ENCODE measurements around the gene SYNPO2. TPM values are rescaled to one million over a fixed set of nuclear protein-coding genes. Genes with fewer than 3 reads are reported as not detected.

The SYNPO2 gene
- total RNA-seq, 1 donor from 2014 or later = 22.9 TPM

DNA sequence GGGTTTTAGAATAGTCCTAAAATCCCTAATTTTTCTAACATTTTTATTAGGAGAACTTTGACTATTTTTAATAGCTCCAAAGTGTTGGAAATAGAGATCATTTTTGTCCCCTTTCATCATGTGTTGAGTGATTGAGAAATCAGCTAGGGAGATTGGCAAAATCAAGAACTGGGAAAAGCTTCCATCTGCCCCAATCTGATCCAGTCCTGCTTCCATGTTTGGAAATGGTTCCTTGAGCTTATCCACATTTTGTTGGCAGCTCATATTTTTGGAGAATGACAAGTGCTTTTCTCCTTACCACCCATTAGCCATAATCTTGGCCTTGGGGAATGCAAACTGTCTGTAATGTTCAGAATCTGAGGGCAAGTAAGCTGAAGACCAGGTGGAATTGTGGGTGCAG lies 73.9 kb downstream of the SYNPO2 start:
- peaks cover 20% of the 10 kb centered on the region for H3K27me3 Mint-ChIP-seq
- TF ChIP-seq, protein P1, sequence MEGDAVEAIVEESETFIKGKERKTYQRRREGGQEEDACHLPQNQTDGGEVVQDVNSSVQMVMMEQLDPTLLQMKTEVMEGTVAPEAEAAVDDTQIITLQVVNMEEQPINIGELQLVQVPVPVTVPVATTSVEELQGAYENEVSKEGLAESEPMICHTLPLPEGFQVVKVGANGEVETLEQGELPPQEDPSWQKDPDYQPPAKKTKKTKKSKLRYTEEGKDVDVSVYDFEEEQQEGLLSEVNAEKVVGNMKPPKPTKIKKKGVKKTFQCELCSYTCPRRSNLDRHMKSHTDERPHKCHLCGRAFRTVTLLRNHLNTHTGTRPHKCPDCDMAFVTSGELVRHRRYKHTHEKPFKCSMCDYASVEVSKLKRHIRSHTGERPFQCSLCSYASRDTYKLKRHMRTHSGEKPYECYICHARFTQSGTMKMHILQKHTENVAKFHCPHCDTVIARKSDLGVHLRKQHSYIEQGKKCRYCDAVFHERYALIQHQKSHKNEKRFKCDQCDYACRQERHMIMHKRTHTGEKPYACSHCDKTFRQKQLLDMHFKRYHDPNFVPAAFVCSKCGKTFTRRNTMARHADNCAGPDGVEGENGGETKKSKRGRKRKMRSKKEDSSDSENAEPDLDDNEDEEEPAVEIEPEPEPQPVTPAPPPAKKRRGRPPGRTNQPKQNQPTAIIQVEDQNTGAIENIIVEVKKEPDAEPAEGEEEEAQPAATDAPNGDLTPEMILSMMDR (conservative IDR thresholded peaks at IDR 0.05) = no peak
- H3K9me3 Mint-ChIP-seq = no peaks in the 10 kb centered on the region
- no peak overlapping the region for H3K4me3 Mint-ChIP-seq
- peaks cover 49% of the 10 kb centered on the region for H3K4me1 Mint-ChIP-seq (ENCODE audit: unreplicated experiment)
- DNase-seq (ENCODE audit: extremely low spot score, unreplicated experiment) = no peak
- peaks cover 17% of the 10 kb centered on the region for H3K36me3 Mint-ChIP-seq
- H3K27ac Mint-ChIP-seq = no peak overlapping the region

DNA sequence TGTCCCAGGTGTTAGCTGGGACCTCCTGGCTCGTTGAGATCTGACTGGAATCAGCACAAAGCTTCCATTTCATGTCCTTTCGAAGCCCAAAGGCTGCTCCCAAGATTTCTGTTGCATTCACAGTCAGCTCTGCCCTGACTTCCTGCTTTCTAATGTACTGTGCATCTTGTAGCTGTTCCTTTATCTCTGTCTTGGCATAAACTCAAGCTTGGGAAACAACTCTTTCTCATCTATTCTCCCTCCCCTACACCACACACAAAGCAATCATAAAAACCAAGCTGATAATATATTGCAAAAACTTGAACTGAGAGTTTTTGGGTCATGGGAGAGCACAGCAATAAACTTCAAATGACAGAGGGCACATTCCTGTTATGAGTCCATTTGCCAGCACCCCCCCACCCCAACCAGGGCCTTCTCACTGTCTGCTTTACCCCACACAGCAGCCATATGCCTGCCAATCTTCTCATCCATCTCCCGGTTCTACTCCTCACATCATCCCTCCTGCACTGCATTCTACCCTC lies 76.3 kb downstream of the SYNPO2 start:
- Mint-ChIP-seq H3K36me3 (peaks cover 8% of the 10 kb centered on the region), H3K9me3 (no peaks in the 10 kb centered on the region), H3K27ac (peak overlapping the region; percentile 57), H3K27me3 (peaks cover 15% of the 10 kb centered on the region), H3K4me1 (ENCODE audit: unreplicated experiment) (peaks cover 59% of the 10 kb centered on the region), H3K4me3 (no peak overlapping the region)
- DNase-seq (ENCODE audit: extremely low spot score, unreplicated experiment) = no peak
- TF ChIP-seq, protein P1 (conservative IDR thresholded peaks at IDR 0.05) = no peak

DNA sequence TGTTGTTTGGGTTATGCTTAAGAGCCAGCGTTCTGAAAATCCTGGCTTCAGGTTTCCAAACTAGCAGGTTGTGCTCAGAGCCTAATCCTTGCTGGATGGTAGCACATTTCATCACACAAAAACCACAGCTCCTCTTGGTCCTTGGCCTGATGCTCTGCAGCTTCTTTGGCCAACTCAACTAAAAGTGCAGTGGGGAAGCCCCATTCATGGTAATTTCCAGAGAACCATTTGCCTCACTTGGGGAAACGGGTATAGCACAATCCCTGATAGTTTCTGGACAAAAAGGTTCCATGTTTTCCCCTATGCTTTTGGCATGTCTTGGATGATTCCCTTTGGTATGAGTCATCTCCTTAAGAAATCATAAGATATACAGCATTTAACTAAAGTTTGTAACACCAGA lies 78.7 kb downstream of the SYNPO2 start:
- no peak for DNase-seq (ENCODE audit: extremely low spot score, unreplicated experiment)
- Mint-ChIP-seq H3K27ac (peak overlapping the region; percentile 26), H3K36me3 (peaks cover 8% of the 10 kb centered on the region), H3K4me1 (ENCODE audit: unreplicated experiment) (peaks cover 47% of the 10 kb centered on the region), H3K4me3 (no peak overlapping the region), H3K9me3 (no peaks in the 10 kb centered on the region), H3K27me3 (peaks cover 6% of the 10 kb centered on the region)
- TF ChIP-seq, protein P1 (conservative IDR thresholded peaks at IDR 0.05) = no peak

DNA sequence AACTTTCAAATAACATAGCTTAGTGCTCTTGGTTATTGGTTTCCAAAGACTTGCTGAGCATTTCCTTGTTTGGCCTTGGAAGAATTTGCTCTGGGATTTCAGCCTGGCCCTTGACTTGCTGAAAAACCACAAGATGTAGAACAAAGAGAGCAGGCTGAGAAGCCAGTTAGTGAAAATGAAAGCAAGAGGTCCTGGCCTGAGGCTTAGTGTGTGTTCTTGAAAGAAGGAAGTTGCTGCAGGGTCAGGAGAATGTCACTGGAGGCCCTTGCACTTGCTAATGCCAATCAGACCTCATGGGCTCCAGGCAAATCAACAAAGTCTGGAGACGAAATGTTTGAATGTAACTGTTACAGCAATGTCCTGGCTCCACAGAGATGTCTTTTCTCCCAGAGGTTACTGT lies 79.4 kb downstream of the SYNPO2 start:
- DNase-seq (ENCODE audit: extremely low spot score, unreplicated experiment) = no peak
- Mint-ChIP-seq H3K27me3 (peaks cover 6% of the 10 kb centered on the region), H3K4me3 (peak overlapping the region; percentile 41), H3K36me3 (peaks cover 8% of the 10 kb centered on the region), H3K9me3 (no peaks in the 10 kb centered on the region), H3K27ac (peak overlapping the region; percentile 64), H3K4me1 (ENCODE audit: unreplicated experiment) (peaks cover 41% of the 10 kb centered on the region)
- TF ChIP-seq, protein P1 (conservative IDR thresholded peaks at IDR 0.05) = no peak

DNA sequence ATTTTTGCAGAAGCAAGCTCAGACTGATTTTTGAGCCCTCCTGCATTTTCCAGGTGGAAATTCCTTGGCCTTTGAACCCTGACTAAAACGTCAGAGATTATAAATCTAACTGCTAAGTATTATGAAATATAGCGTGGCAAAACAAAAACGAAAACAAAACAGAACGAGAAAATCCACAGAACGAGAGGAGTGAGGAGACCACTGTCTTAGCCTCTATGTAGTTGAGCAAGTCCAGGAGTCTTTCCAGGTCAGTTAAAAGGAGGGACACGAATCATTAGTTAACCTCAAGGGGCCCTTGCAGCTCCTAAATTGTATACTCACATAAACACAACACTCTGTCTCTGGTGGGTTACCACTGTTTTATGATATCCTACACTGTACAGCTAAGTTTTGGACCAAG lies 80.2 kb downstream of the SYNPO2 start:
- Mint-ChIP-seq H3K4me1 (ENCODE audit: unreplicated experiment) (peaks cover 41% of the 10 kb centered on the region), H3K27ac (peak overlapping the region; percentile 64)
- TF ChIP-seq, protein P1 (conservative IDR thresholded peaks at IDR 0.05) = no peak

DNA sequence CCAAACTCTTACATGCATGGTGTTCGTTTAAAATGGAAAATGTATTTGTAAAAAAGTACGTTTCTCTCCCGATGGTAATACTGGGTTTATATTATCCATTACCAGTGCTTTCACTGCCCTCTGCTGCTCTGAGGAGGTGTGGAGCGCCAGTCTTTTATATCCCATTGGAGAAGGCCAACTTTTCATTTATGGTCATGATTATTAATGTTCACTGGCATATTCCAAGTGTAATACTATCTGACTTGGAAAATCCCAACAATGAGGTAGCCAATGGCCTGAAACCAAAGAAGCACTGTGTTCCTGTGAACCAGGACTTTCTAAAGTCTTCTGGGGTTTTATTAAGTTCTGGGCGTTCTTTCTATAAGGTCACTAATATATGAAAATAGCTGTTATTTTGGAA lies 80.7 kb downstream of the SYNPO2 start:
- Mint-ChIP-seq H3K27me3 (peaks cover 6% of the 10 kb centered on the region), H3K4me1 (ENCODE audit: unreplicated experiment) (peaks cover 41% of the 10 kb centered on the region), H3K36me3 (peaks cover 8% of the 10 kb centered on the region), H3K4me3 (no peak overlapping the region), H3K9me3 (no peaks in the 10 kb centered on the region), H3K27ac (no peak overlapping the region)
- TF ChIP-seq, protein P1 (conservative IDR thresholded peaks at IDR 0.05) = peak; percentile 72
- DNase-seq (ENCODE audit: extremely low spot score, unreplicated experiment) = no peak

More for the DNA sequence above, 80.2 kb downstream of the SYNPO2 start:
- H3K9me3 Mint-ChIP-seq = no peaks in the 10 kb centered on the region
- peaks cover 8% of the 10 kb centered on the region for H3K36me3 Mint-ChIP-seq
- H3K4me3 Mint-ChIP-seq = peak overlapping the region; percentile 40
- no peak for DNase-seq (ENCODE audit: extremely low spot score, unreplicated experiment)
- peaks cover 6% of the 10 kb centered on the region for H3K27me3 Mint-ChIP-seq
